ENCODE data around the gene DAAM1.

DAAM1 gene

DNA sequence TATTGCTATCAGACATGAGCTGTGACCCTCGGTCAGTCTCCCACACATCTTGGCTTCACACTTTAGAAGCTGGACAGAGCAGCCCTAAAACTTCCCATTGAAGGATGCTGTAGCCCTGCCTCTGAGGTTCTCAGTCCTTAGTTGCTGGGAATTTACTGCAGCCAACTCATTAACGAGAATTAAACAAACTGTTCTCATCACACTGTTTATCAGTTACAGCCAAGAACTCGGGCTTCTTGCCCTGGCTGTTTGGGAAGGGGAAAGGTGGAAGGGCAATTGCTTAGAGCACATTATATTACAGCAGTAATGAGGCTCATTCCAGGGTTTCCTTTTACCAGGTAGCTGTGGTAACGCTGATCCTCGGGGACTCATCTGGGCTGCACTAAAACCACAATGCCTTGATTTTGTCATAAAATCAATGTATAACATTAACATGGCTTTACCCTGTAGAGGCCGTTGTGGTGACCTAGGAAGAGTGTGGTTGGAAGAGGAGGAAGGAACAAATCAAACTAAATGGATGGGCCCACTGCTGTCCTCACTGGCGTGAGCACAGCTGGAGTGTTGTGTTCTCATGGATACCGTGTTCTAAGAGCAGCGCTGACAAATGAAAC is 189.6 kb downstream of the DAAM1 start:
- DNase-seq, result peak; percentile 8

DNA sequence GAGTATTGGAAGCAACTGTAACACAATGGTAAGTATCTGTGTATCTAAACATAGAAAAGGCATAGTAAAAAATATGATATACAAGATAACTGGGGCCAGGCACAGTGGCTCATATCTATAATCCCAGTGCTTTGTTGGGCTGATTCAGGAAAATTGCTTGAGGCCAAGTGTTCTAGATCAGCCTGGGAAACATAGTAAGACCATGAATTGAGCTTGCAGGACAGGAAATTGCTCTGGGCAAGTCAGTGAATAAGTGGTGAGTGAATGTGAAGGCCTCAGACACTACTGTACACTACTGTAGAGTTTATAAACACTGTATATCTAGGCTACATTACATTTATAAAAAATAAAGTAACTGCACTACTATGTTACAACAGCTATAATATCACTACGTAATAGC is 201.5 kb downstream of the DAAM1 start:
- no peak for DNase-seq

DNA sequence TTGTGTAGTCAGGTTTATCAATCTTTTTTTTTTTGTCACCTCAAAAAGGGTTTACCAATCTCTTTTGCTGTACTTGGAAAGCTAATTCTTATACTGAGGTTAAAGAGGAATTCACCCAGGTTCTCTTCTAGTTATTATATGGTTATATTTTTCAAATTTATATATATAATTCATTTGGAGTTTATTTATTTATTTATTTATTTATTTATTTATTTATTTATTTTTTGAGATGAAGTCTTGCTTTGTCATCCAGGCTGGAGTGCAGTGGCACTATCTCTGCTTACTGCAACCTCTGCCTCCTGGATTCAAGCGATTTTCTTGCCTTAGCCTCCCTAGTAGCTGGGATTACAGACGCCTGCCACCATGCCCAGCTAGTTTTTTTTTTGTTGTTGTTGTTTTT is 202.9 kb downstream of the DAAM1 start:
- DNase-seq, result no peak

DNA sequence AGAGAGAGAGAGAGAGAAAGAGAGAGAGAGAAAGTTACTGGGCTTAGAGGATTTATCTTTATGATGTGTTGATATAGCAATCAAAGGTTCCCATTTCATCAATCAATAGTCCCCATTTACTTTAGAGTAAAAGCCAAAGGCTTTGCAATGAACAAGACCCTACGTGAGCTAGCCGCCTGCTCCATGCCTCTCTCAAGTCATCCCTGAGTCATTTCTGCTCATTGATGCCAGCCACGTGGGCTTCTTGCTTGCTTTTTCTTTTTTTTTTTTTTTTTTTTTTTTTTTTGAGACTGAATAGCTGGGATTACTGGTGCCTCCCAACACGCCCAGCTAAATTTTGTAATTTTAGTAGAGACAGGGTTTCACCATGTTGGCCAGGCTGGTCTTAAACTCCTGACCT is 205.8 kb downstream of the DAAM1 start:
- no peak for DNase-seq

DNA sequence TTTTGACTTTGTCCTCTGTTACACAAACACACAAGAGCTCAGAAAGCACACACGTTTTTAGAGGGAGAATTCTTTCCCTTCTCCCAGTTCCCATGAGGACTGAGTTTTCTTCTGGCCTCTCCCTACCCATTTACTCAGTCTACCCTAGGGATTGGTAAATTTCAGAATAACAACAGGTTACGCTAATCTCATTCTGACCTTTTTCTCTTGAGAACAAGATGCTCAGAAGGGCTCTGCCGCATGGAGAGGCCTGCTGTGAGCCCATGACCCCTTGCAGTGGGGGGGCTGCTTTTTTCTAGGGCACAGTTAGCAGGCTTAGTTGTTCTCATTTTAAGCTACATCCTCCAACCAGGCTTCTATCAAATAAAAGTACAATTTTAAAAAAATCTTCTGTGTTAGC is 207.2 kb downstream of the DAAM1 start:
- no peak for DNase-seq

DNA sequence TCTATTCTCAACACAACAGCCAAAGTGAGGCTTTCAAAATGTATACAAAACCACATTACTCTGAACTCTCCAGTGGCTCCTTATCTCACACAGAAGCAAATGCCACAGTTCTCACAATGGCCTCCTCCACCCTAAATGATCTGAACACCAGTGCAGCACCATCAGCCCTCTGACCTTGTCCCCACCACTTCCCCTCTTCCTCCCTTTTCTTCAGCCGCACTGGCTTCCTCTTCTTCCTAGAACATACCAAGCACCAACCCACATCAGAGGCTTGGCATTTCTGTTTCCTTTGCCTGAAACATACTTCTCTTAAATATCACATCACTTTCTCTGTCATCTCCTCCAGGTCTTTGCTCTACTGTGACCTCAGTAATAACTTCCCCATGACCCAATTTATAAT is 210.4 kb downstream of the DAAM1 start:
- DNase-seq, result no peak

DNA sequence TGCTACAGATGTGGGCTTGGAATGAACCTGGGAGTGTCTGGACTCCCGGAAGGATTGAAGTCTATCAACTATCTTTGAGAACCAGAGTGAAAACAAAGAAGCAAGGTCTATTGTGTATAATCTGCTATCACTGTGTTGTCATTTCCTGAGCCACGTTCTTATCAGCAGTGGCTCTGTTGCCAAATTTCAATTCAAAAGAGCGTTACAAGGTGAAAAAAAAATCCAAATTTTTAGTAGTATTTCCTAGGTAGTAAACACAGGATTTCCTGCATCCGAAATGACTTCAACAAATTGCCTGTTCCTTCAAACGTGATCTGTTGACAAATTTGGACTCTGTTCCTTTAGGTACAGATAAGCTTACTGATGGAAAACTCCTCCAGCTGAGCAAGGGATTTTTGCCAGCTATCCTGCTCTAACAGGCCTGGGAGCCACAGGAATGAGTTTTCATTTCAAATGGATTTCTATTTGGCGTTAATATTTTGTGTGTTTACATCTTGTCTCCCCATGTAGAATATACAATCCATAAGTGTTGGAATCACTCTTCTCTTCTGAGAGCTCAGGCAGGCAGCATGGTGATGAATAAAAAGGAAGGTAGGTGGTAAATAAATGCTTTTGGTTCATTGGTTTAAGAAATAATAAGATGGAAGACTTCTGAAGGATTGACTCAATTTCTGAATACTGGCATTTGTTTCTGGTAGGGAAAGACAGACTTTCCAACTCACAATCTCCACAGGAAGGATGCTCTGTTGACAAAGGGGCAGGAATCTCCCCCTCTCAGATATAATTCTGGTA is 218.2 kb downstream of the DAAM1 start:
- DNase-seq, result no peak

DNA sequence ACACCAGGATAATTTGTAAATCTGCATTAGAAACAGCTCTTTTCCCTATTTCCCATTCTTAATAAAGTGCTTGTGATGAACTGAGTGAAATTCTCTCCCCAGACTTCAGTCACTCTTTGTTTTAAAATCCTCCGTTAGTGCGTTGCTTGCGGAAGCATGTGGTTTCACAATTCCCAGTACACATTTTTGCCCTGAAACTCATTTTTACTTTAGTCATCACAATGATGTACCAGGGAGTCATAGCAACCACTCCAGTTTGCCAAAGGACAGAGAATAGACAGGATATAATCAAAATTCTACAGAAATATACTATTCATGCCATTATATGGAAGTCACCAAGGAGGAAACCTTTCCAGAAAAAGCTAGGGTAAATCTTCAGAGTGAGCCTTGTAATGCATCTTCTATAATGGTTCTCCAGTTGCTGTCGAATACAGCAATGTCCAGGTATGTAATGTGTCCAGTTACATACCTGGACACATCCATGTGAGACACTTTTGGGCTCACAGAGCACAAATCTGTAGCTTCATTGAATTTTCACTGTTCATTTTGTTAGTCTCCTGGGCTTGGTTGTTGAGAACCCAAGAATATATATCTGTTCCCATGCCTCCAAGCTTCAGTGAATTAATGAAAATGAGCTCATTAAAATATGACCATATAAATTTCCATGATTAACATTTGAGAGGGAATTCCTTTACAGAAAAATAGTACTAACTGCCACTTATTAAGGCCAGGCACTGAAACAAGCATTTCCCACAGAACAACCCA is 219.0 kb downstream of the DAAM1 start:
- DNase-seq, result no peak

DNA sequence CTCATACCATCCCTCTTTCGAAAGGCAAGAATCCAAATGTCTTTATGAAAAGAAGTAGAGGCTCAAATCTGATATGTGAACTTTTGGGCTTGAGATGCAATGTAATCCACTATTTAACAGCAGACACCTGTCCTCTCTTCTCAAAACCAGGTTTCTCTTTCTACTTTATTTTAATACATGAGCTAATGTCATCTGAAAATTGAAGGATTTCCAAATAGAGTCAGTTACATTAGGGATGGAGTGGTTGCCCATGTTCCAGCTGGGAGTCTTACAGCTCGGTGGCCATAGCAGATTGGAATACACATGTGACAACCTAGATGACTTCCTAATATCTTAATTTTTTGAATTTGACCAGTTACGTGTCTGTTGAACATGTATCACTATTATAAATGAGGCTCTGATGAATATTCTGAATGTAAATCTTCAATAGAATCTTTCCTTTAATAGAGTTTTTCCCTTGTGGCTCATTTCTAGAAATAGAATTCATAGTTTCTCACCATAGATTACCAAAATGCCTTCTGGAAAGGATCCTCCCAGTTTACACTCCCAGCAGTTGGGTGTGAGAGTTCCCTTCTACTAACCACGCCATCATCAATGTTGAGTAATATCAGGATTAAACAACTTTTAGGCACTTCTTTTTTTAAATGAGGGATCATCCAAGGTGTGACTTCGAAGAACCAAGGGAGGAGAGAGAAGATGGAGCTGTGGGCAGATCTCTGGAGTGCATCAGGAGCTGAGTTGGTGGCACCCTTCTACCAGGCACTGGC is 227.6 kb downstream of the DAAM1 start:
- DNase-seq, result no peak

DNA sequence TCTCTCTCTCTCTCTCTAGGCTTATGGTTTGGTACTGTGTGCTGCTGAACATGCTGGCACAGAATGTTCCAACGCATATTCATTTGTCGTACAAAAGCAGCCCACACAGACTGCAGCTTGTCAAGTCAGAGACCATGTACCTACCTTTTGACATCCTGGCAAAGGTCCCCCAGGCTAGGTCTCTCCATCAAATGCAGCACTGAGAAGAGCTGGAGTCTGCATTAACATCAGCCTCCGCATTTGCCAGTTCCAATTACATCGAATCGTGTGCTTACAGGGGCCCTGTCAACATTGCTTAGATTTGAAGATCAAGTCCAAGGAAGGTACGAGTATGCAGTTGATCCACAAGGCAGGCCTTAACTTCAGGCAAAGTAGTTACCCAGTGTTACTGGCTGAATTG is 228.8 kb downstream of the DAAM1 start:
- DNase-seq, result no peak

DNA sequence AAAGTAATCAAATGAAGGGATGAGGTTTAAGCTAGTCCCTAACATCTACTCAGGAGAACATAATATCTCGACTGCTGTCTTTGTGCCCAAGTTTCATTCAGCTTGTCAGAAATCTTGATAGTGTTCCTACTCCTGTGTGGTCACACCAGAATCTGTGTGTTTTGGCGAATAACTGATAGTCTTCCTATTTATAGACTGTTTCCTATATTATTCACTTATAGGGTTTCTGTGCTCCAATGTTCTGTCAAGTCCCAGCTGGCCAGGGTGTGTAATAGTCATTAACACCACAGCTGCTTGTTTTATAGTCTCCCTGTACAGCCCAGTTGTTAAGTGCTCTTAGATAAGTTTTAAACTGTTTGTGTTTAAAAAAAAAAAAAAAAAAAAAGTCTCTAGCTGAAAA is 230.8 kb downstream of the DAAM1 start:
- DNase-seq, result no peak

All from NCI-H146 (cell line).